ENCODE data around the gene ATP1A1. TPM values are rescaled to one million over a fixed set of nuclear protein-coding genes. Genes with fewer than 3 reads are reported as not detected.

ATP1A1 gene
- total RNA-seq, 2 donors from 2014 or later = 718 to 936 TPM

DNA sequence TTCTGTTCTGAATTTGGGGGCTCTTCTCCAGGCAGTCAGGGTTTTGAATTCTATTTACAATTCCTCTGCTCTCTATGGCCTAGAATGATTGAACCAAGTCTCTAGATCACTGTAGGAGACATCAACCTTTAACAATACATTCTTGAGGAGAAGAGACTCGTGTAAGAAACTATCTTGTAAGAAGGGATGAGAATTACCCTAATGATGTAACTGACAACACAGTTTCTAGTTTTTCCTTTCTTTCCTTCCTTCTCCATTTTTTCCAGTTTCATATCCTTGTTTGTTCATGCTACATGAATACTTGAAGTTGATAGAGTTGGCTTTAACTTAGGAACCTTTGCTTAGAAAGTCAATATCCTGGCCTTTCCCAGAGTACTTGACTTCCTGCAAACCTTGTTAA, 1.3 kb upstream of the ATP1A1 start:
- Histone ChIP-seq H3K9me3 (no peaks in the 10 kb centered on the region), H3K27me3 (no peaks in the 10 kb centered on the region), H3K27ac (peak overlapping the region; percentile 90), H3K9ac (ENCODE audit: low read depth in 2 of 2, low read length in 2 of 2) (peak overlapping the region in 1 of 2 donors; percentile 67), H3K4me1 (peaks cover 5% of the 10 kb centered on the region), H3K36me3 (no peaks in the 10 kb centered on the region), H3K4me3 (no peak overlapping the region)
- no peak for DNase-seq
- intact Hi-C loops (cut with DNase I) = no loop called here
- TF ChIP-seq, protein P1, sequence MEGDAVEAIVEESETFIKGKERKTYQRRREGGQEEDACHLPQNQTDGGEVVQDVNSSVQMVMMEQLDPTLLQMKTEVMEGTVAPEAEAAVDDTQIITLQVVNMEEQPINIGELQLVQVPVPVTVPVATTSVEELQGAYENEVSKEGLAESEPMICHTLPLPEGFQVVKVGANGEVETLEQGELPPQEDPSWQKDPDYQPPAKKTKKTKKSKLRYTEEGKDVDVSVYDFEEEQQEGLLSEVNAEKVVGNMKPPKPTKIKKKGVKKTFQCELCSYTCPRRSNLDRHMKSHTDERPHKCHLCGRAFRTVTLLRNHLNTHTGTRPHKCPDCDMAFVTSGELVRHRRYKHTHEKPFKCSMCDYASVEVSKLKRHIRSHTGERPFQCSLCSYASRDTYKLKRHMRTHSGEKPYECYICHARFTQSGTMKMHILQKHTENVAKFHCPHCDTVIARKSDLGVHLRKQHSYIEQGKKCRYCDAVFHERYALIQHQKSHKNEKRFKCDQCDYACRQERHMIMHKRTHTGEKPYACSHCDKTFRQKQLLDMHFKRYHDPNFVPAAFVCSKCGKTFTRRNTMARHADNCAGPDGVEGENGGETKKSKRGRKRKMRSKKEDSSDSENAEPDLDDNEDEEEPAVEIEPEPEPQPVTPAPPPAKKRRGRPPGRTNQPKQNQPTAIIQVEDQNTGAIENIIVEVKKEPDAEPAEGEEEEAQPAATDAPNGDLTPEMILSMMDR (IDR thresholded peaks at IDR 0.05) = no peak

DNA sequence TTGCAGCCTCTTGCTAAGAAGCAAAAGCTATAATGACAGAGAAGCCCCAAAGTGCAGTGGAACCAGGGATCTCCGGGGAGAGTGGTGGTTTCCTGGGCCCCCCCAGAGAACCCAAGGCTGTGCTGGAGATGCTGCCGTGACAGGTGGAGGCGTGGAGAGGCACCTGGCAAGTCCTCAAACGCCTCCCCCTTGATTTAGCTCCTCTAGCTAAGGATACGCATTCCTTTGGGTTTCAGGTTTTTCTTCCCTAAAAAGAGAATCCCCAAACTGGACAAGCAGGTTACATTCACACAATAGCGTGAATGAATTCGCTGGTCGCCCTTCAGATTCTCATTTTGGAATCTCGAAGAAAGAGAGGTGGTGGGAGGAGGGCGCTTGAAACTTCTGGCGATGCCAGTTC, 853 bp upstream of the ATP1A1 start:
- intact Hi-C loops (cut with DNase I) = no loop called here
- DNase-seq = peak; percentile 37

DNA sequence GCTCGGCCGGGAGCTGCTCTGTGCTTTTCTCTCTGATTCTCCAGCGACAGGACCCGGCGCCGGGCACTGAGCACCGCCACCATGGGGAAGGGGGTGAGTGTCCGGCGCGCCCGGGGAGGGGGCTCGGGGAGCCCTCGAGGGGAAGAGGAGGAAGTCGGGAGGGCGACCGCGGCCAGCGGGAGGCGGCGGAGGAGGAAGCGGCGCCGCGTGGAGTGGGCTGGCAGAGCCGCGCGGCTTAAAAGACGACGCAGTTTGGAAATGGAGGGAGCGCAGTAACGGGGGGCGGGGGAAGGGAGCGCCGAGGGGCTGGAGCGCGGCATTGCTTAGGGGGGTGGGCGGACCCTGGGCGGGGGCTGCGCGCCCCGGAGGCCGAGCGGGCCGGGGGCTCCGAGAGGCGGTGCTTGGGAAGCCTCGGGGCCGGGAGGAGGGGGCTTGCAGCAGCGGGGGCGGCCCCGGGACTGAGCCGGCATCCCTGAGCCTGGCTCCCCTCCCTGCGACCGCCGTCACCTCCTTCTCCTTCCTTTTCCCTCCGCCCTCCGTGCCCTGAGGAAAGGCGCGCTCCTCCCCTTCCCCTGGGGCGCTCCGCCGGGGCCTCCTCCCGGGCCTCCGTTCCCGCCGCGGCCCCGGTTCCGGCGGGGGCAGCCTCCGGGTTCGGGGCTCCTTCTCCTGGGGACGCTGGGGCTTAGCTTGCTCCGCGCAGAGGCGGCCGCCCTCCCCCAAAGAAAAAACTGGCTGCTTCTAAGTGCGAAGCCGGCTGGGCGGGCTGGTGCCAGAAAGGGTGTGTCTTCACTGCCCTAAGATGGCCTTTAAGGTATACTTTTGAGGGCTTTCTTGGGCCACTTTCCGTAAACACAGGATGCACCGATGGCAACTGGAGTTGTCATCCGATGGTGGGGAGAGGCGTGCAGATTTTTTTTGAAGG, 648 bp downstream of the ATP1A1 start:
- peak; percentile 79 for DNase-seq
- TF ChIP-seq, protein P1 (IDR thresholded peaks at IDR 0.05) = no peak
- Histone ChIP-seq H3K4me1 (peaks cover 13% of the 10 kb centered on the region), H3K9ac (ENCODE audit: low read depth in 2 of 2, low read length in 2 of 2) (peak overlapping the region; percentile 89 to 96), H3K4me3 (peak overlapping the region; percentile 85), H3K27me3 (no peaks in the 10 kb centered on the region), H3K9me3 (no peaks in the 10 kb centered on the region), H3K36me3 (no peaks in the 10 kb centered on the region), H3K27ac (peak overlapping the region; percentile 90)
- intact Hi-C loops (cut with DNase I) = no loop called here

More for the DNA sequence above, 853 bp upstream of the ATP1A1 start:
- peak overlapping the region; percentile 85 for H3K4me3 ChIP-seq
- peak overlapping the region; percentile 67 to 80 for H3K9ac ChIP-seq (ENCODE audit: low read depth in 2 of 2, low read length in 2 of 2)
- H3K9me3 ChIP-seq = no peaks in the 10 kb centered on the region
- H3K27ac ChIP-seq = peak overlapping the region; percentile 90
- no peaks in the 10 kb centered on the region for H3K27me3 ChIP-seq
- no peaks in the 10 kb centered on the region for H3K36me3 ChIP-seq
- H3K4me1 ChIP-seq = peaks cover 6% of the 10 kb centered on the region
- TF ChIP-seq, protein P1 (IDR thresholded peaks at IDR 0.05) = no peak

DNA sequence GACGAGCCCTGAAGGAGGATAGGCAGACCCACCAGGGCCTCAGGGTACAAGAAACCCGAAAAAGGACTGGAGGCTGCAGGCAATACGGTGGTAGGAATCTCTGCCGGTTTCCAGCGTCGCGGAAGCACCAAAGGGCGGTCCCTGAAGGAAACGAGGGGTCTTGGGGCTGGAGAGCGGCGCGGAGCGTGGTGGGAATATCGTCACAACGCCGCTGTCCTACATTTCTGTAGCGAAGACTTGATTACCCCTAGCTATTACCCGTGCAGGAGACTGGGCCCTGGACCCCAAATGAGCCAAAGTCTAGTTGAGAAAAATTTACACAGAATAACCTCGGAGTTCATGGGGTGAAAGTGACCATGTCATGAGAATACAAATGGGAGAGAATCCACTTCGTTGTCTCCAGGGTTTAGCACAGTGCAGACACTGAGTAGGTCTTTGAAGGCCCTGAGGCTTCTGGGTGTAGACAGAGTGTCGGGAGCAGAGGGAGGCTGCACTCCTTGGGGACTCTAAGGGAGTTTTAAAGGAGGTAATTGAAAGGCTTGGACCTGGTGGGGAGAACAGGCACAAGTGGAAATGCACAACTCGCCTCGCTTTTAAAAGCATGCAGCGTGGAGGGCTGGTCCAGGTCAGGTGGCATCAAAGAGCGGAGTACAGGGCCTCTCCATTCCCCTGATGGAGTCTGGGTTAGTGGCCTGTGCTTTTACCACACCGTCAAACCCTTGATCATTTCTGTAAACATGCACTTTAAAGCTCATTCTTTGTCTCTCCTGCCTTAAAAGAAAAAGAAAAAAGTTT, 1.5 kb downstream of the ATP1A1 start:
- Histone ChIP-seq H3K9ac (ENCODE audit: low read depth in 2 of 2, low read length in 2 of 2) (peak overlapping the region; percentile 89 to 96), H3K9me3 (no peaks in the 10 kb centered on the region), H3K4me3 (peak overlapping the region; percentile 85), H3K27me3 (no peaks in the 10 kb centered on the region), H3K4me1 (peaks cover 21% of the 10 kb centered on the region), H3K27ac (peak overlapping the region; percentile 90), H3K36me3 (no peaks in the 10 kb centered on the region)
- TF ChIP-seq, protein P1 (IDR thresholded peaks at IDR 0.05) = no peak
- intact Hi-C loops (cut with DNase I) = no loop called here
- peak; percentile 65 for DNase-seq

DNA sequence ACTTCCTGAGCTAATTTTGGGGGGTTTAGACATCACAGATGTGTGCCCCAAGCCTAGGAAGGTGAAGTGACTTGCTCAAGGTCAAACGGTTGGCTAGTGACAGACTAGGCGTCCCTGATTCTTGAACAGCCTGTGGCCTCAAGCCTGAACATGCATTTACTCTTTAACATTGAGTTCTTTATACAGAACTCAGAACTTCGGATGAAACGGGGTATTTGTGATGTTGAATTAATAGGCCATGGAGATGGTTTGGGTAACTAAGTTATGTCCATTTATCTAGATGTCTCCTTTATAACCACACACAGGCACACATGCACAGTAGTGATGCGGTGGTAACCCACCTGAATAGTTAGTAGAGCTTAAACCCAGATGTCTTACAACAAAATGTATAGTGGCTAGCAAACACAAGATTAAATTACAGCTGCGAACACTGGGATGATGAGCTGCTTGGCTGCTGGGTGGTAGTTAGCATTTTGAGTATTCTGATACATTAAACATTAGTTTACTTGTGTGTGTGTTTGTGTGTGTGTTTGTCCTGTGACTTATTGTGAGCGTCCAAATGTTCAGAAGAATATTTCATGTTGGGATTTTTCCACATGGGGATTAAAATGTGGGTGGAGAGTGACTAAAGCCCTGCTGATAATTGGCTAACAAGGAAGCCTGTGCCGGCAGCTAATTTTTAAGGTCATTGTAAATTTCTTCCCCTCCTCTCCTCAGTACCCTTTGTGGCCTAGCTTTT, 2.3 kb downstream of the ATP1A1 start:
- H3K27me3 ChIP-seq = no peaks in the 10 kb centered on the region
- H3K4me1 ChIP-seq = peaks cover 27% of the 10 kb centered on the region
- H3K9ac ChIP-seq (ENCODE audit: low read depth in 2 of 2, low read length in 2 of 2) = peak overlapping the region; percentile 89 to 96
- H3K27ac ChIP-seq = peak overlapping the region; percentile 90
- TF ChIP-seq, protein P1 (IDR thresholded peaks at IDR 0.05) = no peak
- intact Hi-C loops (cut with DNase I) = no loop called here
- H3K36me3 ChIP-seq = no peaks in the 10 kb centered on the region
- H3K9me3 ChIP-seq = no peaks in the 10 kb centered on the region
- peak overlapping the region; percentile 85 for H3K4me3 ChIP-seq
- DNase-seq = peak; percentile 33
